Chondrocyte (in vitro differentiated cells): ENCODE measurements around the gene BPTF. TPM values are rescaled to one million over a fixed set of nuclear protein-coding genes. Genes with fewer than 3 reads are reported as not detected.
A peak's percentile ranks its signal among the peaks of the same experiment; 100 is the strongest.

Source experiments
- DNase-seq: peaks from one replicate; pipeline ENCODE4 v3.0.0; 2021; ENCODE audit warnings: mixed read lengths, low spot score
- H3K27ac Mint-ChIP-seq: one replicate; pipeline ENCODE4 v1.8.0; 2021; ENCODE audit warnings: mild to moderate bottlenecking, moderate library complexity, mixed read lengths; ENCODE audit not compliant: unreplicated experiment
- H3K27me3 Mint-ChIP-seq: 2 replicates; pipeline ENCODE4 v1.8.0; 2021; ENCODE audit warnings: low read depth, mixed read lengths
- H3K36me3 Mint-ChIP-seq: 2 replicates; pipeline ENCODE4 v1.8.0; 2021; ENCODE audit warnings: low read depth, mixed read lengths
- H3K4me1 Mint-ChIP-seq: 2 replicates; pipeline ENCODE4 v1.8.0; 2021; ENCODE audit warnings: low read depth, mild to moderate bottlenecking, mixed read lengths
- H3K4me3 Mint-ChIP-seq: one replicate; pipeline ENCODE4 v1.8.0; 2021; ENCODE audit warnings: mild to moderate bottlenecking, moderate library complexity, mixed read lengths; ENCODE audit not compliant: unreplicated experiment
- H3K9me3 Mint-ChIP-seq: 2 replicates; pipeline ENCODE4 v1.8.0; 2021; ENCODE audit warnings: low read depth, mixed read lengths
- total RNA-seq: library from RNA; stranded (reverse); gene quantifications from 3 replicates; pipeline ENCODE4 v1.2.1, GENCODE V29; 2021
- TF ChIP-seq, protein P1 (sequence below): fragments of 200-600 bp; sonication (generic); IDR thresholded peaks from 2 replicates; pipeline ENCODE4 v1.5.0; 2021; ENCODE audit warnings: antibody characterized with exemption, mild to moderate bottlenecking, moderate library complexity

Gene BPTF
- total RNA-seq, 1 donor from 2014 or later: 75.7 TPM

DNA sequence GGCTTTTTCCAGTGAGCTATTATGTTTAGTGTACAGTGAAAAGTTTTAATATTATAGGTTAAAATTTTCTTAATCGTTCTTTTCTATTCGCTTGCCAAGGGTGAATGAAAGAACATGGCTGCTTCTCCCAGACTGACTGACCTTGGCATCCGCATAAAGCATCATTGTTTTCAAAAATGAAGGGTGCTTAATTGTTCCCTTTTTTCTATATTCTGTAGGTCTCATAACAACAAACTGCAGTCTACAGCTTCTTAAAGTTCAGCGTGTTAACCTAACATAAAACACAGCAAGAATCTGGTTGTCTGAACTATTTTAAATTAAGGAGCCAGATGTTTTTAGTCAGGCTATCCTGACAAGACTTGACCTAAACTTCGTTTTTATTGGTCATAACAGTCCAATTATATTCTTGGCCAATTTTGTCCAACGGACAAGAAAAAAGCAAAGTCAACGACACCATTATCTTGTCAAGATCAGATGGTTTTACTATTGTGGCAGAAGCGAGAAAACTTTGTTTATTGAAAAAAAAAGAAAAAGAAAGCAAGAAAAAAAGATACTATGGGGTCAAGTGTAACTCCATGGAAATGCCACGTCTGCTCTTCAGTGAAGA, 156.8 kb downstream of the BPTF start:
- no peak overlapping the region for H3K27ac Mint-ChIP-seq
- no peak overlapping the region for H3K4me3 Mint-ChIP-seq
- no peaks in the 10 kb centered on the region for H3K27me3 Mint-ChIP-seq
- DNase-seq: no peak
- peaks cover 5% of the 10 kb centered on the region for H3K36me3 Mint-ChIP-seq
- H3K9me3 Mint-ChIP-seq: no peaks in the 10 kb centered on the region
- H3K4me1 Mint-ChIP-seq: peaks cover 8% of the 10 kb centered on the region
- TF ChIP-seq, protein P1, sequence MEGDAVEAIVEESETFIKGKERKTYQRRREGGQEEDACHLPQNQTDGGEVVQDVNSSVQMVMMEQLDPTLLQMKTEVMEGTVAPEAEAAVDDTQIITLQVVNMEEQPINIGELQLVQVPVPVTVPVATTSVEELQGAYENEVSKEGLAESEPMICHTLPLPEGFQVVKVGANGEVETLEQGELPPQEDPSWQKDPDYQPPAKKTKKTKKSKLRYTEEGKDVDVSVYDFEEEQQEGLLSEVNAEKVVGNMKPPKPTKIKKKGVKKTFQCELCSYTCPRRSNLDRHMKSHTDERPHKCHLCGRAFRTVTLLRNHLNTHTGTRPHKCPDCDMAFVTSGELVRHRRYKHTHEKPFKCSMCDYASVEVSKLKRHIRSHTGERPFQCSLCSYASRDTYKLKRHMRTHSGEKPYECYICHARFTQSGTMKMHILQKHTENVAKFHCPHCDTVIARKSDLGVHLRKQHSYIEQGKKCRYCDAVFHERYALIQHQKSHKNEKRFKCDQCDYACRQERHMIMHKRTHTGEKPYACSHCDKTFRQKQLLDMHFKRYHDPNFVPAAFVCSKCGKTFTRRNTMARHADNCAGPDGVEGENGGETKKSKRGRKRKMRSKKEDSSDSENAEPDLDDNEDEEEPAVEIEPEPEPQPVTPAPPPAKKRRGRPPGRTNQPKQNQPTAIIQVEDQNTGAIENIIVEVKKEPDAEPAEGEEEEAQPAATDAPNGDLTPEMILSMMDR: no peak

DNA sequence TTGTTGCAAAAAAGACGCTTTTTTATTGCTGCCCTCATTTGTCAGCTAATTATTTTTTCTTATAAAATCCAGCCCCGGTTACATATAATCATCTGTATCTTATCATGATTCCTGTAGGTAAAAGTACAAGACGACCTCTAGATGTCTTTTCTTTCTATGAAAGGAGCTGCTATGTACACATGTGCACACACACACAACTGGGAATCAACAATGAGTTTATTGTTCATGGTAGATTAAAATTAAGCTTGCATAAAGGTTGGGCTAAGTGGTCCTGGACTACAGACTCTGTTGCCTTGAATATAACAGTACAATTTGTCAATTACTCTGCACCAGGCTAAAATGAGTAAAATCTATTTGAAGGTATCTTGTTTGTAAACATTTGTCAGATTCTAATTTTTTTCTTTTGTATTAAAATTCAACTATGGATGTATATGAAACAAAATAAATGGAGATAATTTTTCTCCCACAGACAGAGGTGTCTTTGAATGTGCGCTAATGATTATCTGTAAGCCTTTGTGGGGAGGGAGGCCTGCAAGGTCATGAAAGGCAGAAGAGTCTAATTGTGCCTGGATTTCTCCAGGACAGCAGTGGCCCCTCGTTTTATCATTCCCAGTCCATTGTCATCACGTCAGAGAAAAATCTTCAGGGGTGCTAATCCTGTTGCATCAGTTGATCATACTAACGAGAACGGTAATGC, 157.5 kb downstream of the BPTF start:
- no peak for DNase-seq
- Mint-ChIP-seq H3K4me1 (peaks cover 8% of the 10 kb centered on the region), H3K36me3 (peaks cover 5% of the 10 kb centered on the region), H3K27ac (no peak overlapping the region), H3K27me3 (no peaks in the 10 kb centered on the region), H3K4me3 (no peak overlapping the region), H3K9me3 (no peaks in the 10 kb centered on the region)
- TF ChIP-seq, protein P1: no peak

DNA sequence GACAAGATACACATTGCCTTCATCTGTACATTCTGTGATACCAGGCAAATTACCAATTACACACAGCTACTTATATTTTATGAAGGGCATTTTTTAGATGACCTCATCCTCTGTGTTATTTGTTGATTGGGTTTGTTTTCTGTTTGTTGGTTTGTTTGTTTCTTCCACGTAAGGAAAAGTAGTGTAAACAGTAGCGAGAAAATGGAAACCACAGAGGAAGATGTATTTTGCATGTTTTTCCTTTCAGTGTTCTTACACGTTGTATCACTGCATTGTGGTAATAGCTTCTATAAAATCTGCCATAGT, 158.0 kb downstream of the BPTF start:
- H3K36me3 Mint-ChIP-seq: peaks cover 5% of the 10 kb centered on the region
- H3K27me3 Mint-ChIP-seq: no peaks in the 10 kb centered on the region
- no peak for DNase-seq
- H3K27ac Mint-ChIP-seq: no peak overlapping the region
- no peak overlapping the region for H3K4me3 Mint-ChIP-seq
- H3K9me3 Mint-ChIP-seq: no peaks in the 10 kb centered on the region
- TF ChIP-seq, protein P1: no peak
- peaks cover 6% of the 10 kb centered on the region for H3K4me1 Mint-ChIP-seq

DNA sequence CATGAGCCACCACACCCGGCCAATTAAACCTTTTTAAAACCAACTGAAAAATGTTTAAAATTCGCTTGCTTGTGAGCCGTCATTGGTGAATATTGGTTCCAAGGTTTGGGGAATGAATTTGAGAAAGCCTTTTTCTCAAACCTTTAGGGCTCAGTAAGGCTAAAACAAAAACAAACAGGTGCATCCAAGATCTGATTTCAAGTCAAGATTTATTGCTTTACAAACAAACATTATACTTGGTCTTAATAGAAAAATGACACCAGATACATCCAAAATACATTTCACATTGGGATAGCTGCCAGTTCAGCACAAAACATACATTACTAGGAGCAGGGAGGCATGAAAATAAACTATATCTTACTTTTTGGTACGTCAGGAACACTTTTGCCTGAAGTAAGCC, 165.6 kb downstream of the BPTF start:
- H3K9me3 Mint-ChIP-seq: no peaks in the 10 kb centered on the region
- H3K36me3 Mint-ChIP-seq: no peaks in the 10 kb centered on the region
- H3K27me3 Mint-ChIP-seq: no peaks in the 10 kb centered on the region
- TF ChIP-seq, protein P1: no peak
- no peak overlapping the region for H3K4me3 Mint-ChIP-seq
- DNase-seq: no peak
- H3K27ac Mint-ChIP-seq: no peak overlapping the region
- peaks cover 25% of the 10 kb centered on the region for H3K4me1 Mint-ChIP-seq

DNA sequence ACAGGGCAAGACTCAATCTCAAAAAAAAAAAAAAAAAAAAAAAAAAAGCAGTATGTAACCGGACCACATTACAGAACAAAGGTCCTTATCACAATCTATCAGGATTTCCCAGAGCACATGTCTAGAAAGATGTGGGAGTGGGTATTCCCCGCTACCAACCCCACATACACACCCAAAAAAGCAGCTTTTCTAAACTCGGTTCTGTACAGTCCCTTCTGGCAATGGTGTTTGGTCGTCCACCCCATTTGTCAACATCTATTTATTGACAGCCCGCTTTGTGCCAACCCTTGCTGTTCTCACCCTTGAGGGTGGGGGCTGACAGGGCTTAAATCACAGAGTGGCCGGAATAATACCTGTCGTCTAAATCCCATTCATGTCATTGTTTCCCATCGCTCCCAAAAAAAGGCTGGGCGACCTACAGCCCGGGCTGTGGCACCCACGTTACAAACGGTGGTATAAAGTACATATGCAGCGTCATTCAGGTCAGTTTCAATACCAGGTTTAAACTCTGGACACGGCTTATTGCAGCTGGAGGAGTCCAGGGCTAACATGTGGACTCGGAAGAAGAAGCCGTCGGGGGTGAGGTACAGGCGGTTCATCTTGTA, 167.3 kb downstream of the BPTF start:
- DNase-seq: peak; percentile 5
- Mint-ChIP-seq H3K27me3 (no peaks in the 10 kb centered on the region), H3K27ac (peak overlapping the region; percentile 95), H3K4me1 (peaks cover 32% of the 10 kb centered on the region), H3K9me3 (no peaks in the 10 kb centered on the region), H3K4me3 (peak overlapping the region; percentile 92), H3K36me3 (no peaks in the 10 kb centered on the region)
- TF ChIP-seq, protein P1: no peak
